ENCODE data around the gene REST. TPM values are rescaled to one million over a fixed set of nuclear protein-coding genes. Genes with fewer than 3 reads are reported as not detected.

REST gene
- total RNA-seq, 1 experiment from 2014 or later, result 98.1 TPM

GRCh38 chr4:56927196-56927595 is 19.5 kb downstream of the REST start:
- Histone ChIP-seq H3K23me2 (ENCODE audit: insufficient read length, low read depth, low read length, poor library complexity, severe bottlenecking) (no peaks in the 10 kb centered on the region), H3K27me3 (ENCODE audit: insufficient read depth, low read length) (no peaks in the 10 kb centered on the region), H2BK5ac (ENCODE audit: insufficient read length, low read length) (no peak overlapping the region), H2BK15ac (ENCODE audit: low read depth, low read length) (no peak overlapping the region), H3K9me3 (ENCODE audit: control insufficient read depth, low read depth, low read length) (no peaks in the 10 kb centered on the region), H2BK120ac (ENCODE audit: low read depth, low read length, poor library complexity, severe bottlenecking) (no peak overlapping the region), H4K91ac (ENCODE audit: insufficient read length, low read depth, low read length) (no peak overlapping the region), H3K4ac (ENCODE audit: low read depth, low read length) (no peak overlapping the region), H3K56ac (ENCODE audit: insufficient read length, low read depth, low read length) (no peak overlapping the region), H3K4me2 (ENCODE audit: insufficient read depth, insufficient read length, low read length) (no peak overlapping the region), H4K8ac (replicated peaks; ENCODE audit: insufficient read length, low read depth, low read length) (no peak overlapping the region), H2AFZ (ENCODE audit: low read length) (no peak overlapping the region), H2AK5ac (ENCODE audit: insufficient read length, low read length) (no peak overlapping the region), H3K23ac (ENCODE audit: insufficient read length, low read depth, low read length) (no peak overlapping the region), H3K9ac (ENCODE audit: extremely low read depth, insufficient read length, low read length) (no peak overlapping the region), H3K79me2 (ENCODE audit: insufficient read depth, low read length) (no peaks in the 10 kb centered on the region; the same call in 1 of the 2 replicates), H4K20me1 (ENCODE audit: control insufficient read depth, insufficient read depth, insufficient read length) (no peaks in the 10 kb centered on the region), H3K4me1 (ENCODE audit: insufficient read depth, low read length) (no peaks in the 10 kb centered on the region), H3K27ac (ENCODE audit: insufficient read length, low read depth, low read length) (no peak overlapping the region), H3K14ac (ENCODE audit: insufficient read depth, low read length) (no peak overlapping the region), H3T11ph (ENCODE audit: low read length) (no peak overlapping the region), H4K5ac (ENCODE audit: insufficient read length, low read depth, low read length) (no peak overlapping the region), H3K79me1 (ENCODE audit: insufficient read depth, low read depth, low read length, poor library complexity, severe bottlenecking) (peaks cover 4% of the 10 kb centered on the region), H3K18ac (ENCODE audit: insufficient read length, low read depth, low read length) (no peak overlapping the region), H2BK20ac (ENCODE audit: low read depth, low read length, poor library complexity, severe bottlenecking) (no peak overlapping the region), H2BK12ac (ENCODE audit: insufficient read length, low read depth, low read length) (no peak overlapping the region)
- Mint-ChIP-seq H3K9me3 (no peaks in the 10 kb centered on the region), H3K27ac (no peak overlapping the region), H3K27me3 (ENCODE audit: low read depth) (no peaks in the 10 kb centered on the region), H3K36me3 (ENCODE audit: insufficient read depth in 1 of 3, low read depth in 3 of 3) (peaks cover 17 to 71% (median 63%) of the 10 kb centered on the region in 3 experiments; a peak in 6 of 7 replicates), H3K4me1 (no peaks in the 10 kb centered on the region), H3K4me3 (no peak overlapping the region)
- DNase-seq, result no peak
- WGBS (ENCODE audit: extremely low coverage, insufficient read length, low lambda C conversion rate), result no CpG with 5 or more reads among the region's 2 CpGs
- no peak for TF ChIP-seq CTCF (conservative IDR thresholded peaks at IDR 0.05)

Data from H9 (cell line).